Stimulated activated effector memory CD8-positive, alpha-beta T cell treated with anti-CD3 and anti-CD28 coated beads, Interleukin-12 subunit alpha, Interleukin-12 subunit beta, amount 100 ng/mL, for 72 hours (primary cell): ENCODE results near the gene NLGN1.

ENCODE experiments used
- ATAC-seq: fragments of 150-1000 bp; cut with Tn5 transposase; 2 replicates; pipeline ENCODE4 v1.10.0; 2021
- DNase-seq, 2 donors: peaks; one replicate each; pipeline ENCODE4 v3.0.0; 2021 to 2022; ENCODE audit warnings: low spot score in 2 of 2
- H3K27ac Mint-ChIP-seq: one replicate; pipeline ENCODE4 v1.8.0; 2022; ENCODE audit warnings: mild to moderate bottlenecking, mixed read lengths
- H3K36me3 Mint-ChIP-seq: one replicate; pipeline ENCODE4 v1.8.0; 2022; ENCODE audit warnings: mild to moderate bottlenecking, mixed read lengths
- H3K4me1 Mint-ChIP-seq: one replicate; pipeline ENCODE4 v1.8.0; 2022; ENCODE audit warnings: mixed read lengths
- H3K4me3 Mint-ChIP-seq: one replicate; pipeline ENCODE4 v1.8.0; 2022; ENCODE audit warnings: mild to moderate bottlenecking, mixed read lengths
- H3K9me3 Mint-ChIP-seq: one replicate; pipeline ENCODE4 v1.8.0; 2022; ENCODE audit warnings: mixed read lengths

The NLGN1 gene

GRCh38 chr3:173755161-173755560, 357.6 kb downstream of the NLGN1 start:
- no peak overlapping the region for H3K27ac Mint-ChIP-seq
- H3K4me1 Mint-ChIP-seq, result no peaks in the 10 kb centered on the region
- no peak overlapping the region for H3K4me3 Mint-ChIP-seq
- DNase-seq (no peak), ATAC-seq (no peak)
- peaks cover 6% of the 10 kb centered on the region for H3K9me3 Mint-ChIP-seq
- no peaks in the 10 kb centered on the region for H3K36me3 Mint-ChIP-seq

GRCh38 chr3:173761161-173761560, 363.6 kb downstream of the NLGN1 start:
- no peak for DNase-seq
- peaks cover 15% of the 10 kb centered on the region for H3K9me3 Mint-ChIP-seq
- no peak overlapping the region for H3K4me3 Mint-ChIP-seq
- H3K27ac Mint-ChIP-seq, result no peak overlapping the region
- H3K4me1 Mint-ChIP-seq, result no peaks in the 10 kb centered on the region
- no peaks in the 10 kb centered on the region for H3K36me3 Mint-ChIP-seq
- ATAC-seq, result no peak

- Mint-ChIP-seq H3K9me3 (peaks cover 19% of the 10 kb centered on the region), H3K4me1 (no peaks in the 10 kb centered on the region), H3K4me3 (no peak overlapping the region), H3K27ac (no peak overlapping the region), H3K36me3 (no peaks in the 10 kb centered on the region)
- DNase-seq (no peak), ATAC-seq (no peak)
These were observed 365.0 kb downstream of the NLGN1 start for GRCh38 chr3:173762501-173762900.

- Mint-ChIP-seq H3K36me3 (no peaks in the 10 kb centered on the region), H3K4me3 (no peak overlapping the region), H3K9me3 (peaks cover 23% of the 10 kb centered on the region), H3K4me1 (no peaks in the 10 kb centered on the region), H3K27ac (no peak overlapping the region)
- DNase-seq (no peak), ATAC-seq (no peak)
These were observed 372.5 kb downstream of the NLGN1 start for GRCh38 chr3:173770011-173770410.

- Mint-ChIP-seq H3K27ac (no peak overlapping the region), H3K4me1 (no peaks in the 10 kb centered on the region), H3K4me3 (no peak overlapping the region), H3K9me3 (peaks cover 21% of the 10 kb centered on the region), H3K36me3 (no peaks in the 10 kb centered on the region)
- DNase-seq (no peak), ATAC-seq (no peak)
These were observed 373.4 kb downstream of the NLGN1 start for GRCh38 chr3:173770796-173771573.

- no peak overlapping the region for H3K4me3 Mint-ChIP-seq
- peaks cover 14% of the 10 kb centered on the region for H3K9me3 Mint-ChIP-seq
- ATAC-seq (no peak), DNase-seq (no peak)
- H3K36me3 Mint-ChIP-seq, result no peaks in the 10 kb centered on the region
- no peaks in the 10 kb centered on the region for H3K4me1 Mint-ChIP-seq
- H3K27ac Mint-ChIP-seq, result no peak overlapping the region
These were observed 376.3 kb downstream of the NLGN1 start for GRCh38 chr3:173773800-173774199.

- peaks cover 14% of the 10 kb centered on the region for H3K9me3 Mint-ChIP-seq
- no peak for ATAC-seq
- H3K4me3 Mint-ChIP-seq, result no peak overlapping the region
- no peaks in the 10 kb centered on the region for H3K36me3 Mint-ChIP-seq
- no peaks in the 10 kb centered on the region for H3K4me1 Mint-ChIP-seq
- H3K27ac Mint-ChIP-seq, result no peak overlapping the region
- no peak for DNase-seq
These were observed 376.8 kb downstream of the NLGN1 start for GRCh38 chr3:173774294-173774693.

GRCh38 chr3:173778251-173778650, 380.7 kb downstream of the NLGN1 start:
- H3K4me3 Mint-ChIP-seq, result no peak overlapping the region
- no peaks in the 10 kb centered on the region for H3K4me1 Mint-ChIP-seq
- DNase-seq (no peak), ATAC-seq (no peak)
- H3K9me3 Mint-ChIP-seq, result peaks cover 8% of the 10 kb centered on the region
- no peaks in the 10 kb centered on the region for H3K36me3 Mint-ChIP-seq
- H3K27ac Mint-ChIP-seq, result no peak overlapping the region

GRCh38 chr3:173780067-173780466, 382.5 kb downstream of the NLGN1 start:
- no peaks in the 10 kb centered on the region for H3K4me1 Mint-ChIP-seq
- ATAC-seq (no peak), DNase-seq (no peak)
- no peaks in the 10 kb centered on the region for H3K36me3 Mint-ChIP-seq
- H3K4me3 Mint-ChIP-seq, result no peak overlapping the region
- H3K27ac Mint-ChIP-seq, result no peak overlapping the region
- H3K9me3 Mint-ChIP-seq, result peaks cover 12% of the 10 kb centered on the region

- DNase-seq, result no peak
- Mint-ChIP-seq H3K4me3 (no peak overlapping the region), H3K36me3 (no peaks in the 10 kb centered on the region), H3K9me3 (peaks cover 9% of the 10 kb centered on the region), H3K4me1 (no peaks in the 10 kb centered on the region), H3K27ac (no peak overlapping the region)
- ATAC-seq, result no peak
These were observed 387.5 kb downstream of the NLGN1 start for GRCh38 chr3:173785004-173785403.

- no peak overlapping the region for H3K27ac Mint-ChIP-seq
- H3K36me3 Mint-ChIP-seq, result no peaks in the 10 kb centered on the region
- H3K9me3 Mint-ChIP-seq, result peaks cover 13% of the 10 kb centered on the region
- H3K4me3 Mint-ChIP-seq, result no peak overlapping the region
- ATAC-seq (no peak), DNase-seq (no peak)
- H3K4me1 Mint-ChIP-seq, result no peaks in the 10 kb centered on the region
These were observed 392.1 kb downstream of the NLGN1 start for GRCh38 chr3:173789530-173790162.

- no peak for DNase-seq
- Mint-ChIP-seq H3K9me3 (peaks cover 12% of the 10 kb centered on the region), H3K36me3 (no peaks in the 10 kb centered on the region), H3K27ac (no peak overlapping the region), H3K4me1 (no peaks in the 10 kb centered on the region), H3K4me3 (no peak overlapping the region)
- no peak for ATAC-seq
These were observed 396.4 kb downstream of the NLGN1 start for GRCh38 chr3:173793963-173794362.

GRCh38 chr3:173796405-173796804, 398.9 kb downstream of the NLGN1 start:
- H3K4me1 Mint-ChIP-seq, result no peaks in the 10 kb centered on the region
- no peaks in the 10 kb centered on the region for H3K36me3 Mint-ChIP-seq
- no peak overlapping the region for H3K4me3 Mint-ChIP-seq
- ATAC-seq, result no peak
- H3K27ac Mint-ChIP-seq, result no peak overlapping the region
- DNase-seq, result no peak
- H3K9me3 Mint-ChIP-seq, result peaks cover 12% of the 10 kb centered on the region

GRCh38 chr3:173796890-173797289, 399.3 kb downstream of the NLGN1 start:
- ATAC-seq, result no peak
- no peak for DNase-seq
- H3K36me3 Mint-ChIP-seq, result no peaks in the 10 kb centered on the region
- H3K4me1 Mint-ChIP-seq, result no peaks in the 10 kb centered on the region
- no peak overlapping the region for H3K27ac Mint-ChIP-seq
- no peak overlapping the region for H3K4me3 Mint-ChIP-seq
- H3K9me3 Mint-ChIP-seq, result peaks cover 8% of the 10 kb centered on the region

- Mint-ChIP-seq H3K36me3 (no peaks in the 10 kb centered on the region), H3K27ac (no peak overlapping the region), H3K4me1 (no peaks in the 10 kb centered on the region), H3K4me3 (no peak overlapping the region), H3K9me3 (no peaks in the 10 kb centered on the region)
- DNase-seq (no peak), ATAC-seq (no peak)
These were observed 401.7 kb downstream of the NLGN1 start for GRCh38 chr3:173799060-173799816.

GRCh38 chr3:173800154-173800553, 402.6 kb downstream of the NLGN1 start:
- H3K4me3 Mint-ChIP-seq, result no peak overlapping the region
- no peaks in the 10 kb centered on the region for H3K9me3 Mint-ChIP-seq
- DNase-seq (no peak), ATAC-seq (no peak)
- no peak overlapping the region for H3K27ac Mint-ChIP-seq
- no peaks in the 10 kb centered on the region for H3K4me1 Mint-ChIP-seq
- H3K36me3 Mint-ChIP-seq, result no peaks in the 10 kb centered on the region
